DOHH2 (cell line): ENCODE measurements around the gene SMARCA4.

Experiments used
- EZH2phosphoT487 ChIP-seq: fragments of 200-600 bp; sonication (generic); IDR thresholded peaks from 2 replicates; pipeline ENCODE4 v1.6.1; 2017; ENCODE audit warnings: borderline replicate concordance, mild to moderate bottlenecking, antibody characterized with exemption, low read length, moderate library complexity, mixed read lengths
- TF ChIP-seq, protein P1 (sequence below): fragments of 200-600 bp; sonication (generic); IDR thresholded peaks from one replicate; pipeline ENCODE4 v1.5.1; 2014; ENCODE audit warnings: antibody characterized with exemption, mild to moderate bottlenecking, low read depth, low read length; ENCODE audit not compliant: poor library complexity, severe bottlenecking

DNA sequence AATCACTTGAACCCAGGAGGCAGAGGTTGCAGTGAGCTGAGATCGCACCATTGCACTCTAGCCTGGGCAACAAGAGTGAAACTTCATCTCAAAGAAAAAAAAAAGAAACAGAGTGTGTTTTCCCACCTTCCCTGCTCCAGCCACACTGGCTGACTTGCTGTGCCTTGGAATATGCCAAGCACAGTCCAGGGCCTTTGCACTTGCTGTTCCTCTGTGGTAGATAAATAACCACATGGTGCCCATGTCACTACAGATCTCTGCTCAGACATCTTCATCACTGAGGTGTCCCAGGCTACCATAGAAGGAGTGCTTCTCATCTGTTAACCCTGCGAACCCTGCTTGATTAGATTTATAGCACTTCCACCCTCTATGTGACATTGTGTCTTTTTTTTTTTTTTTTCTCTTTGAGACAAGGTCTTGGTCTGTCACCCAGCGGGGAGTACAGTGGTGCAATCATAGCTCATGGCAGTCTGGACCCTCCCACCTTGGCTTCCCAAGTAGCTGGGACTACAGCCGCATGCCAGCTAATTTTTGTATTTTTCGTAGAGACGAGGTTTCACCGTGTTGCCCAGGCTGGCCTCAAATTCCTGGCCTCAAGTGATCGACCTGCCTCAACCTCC, 10.4 kb downstream of the SMARCA4 start:
- TF ChIP-seq, protein P1, sequence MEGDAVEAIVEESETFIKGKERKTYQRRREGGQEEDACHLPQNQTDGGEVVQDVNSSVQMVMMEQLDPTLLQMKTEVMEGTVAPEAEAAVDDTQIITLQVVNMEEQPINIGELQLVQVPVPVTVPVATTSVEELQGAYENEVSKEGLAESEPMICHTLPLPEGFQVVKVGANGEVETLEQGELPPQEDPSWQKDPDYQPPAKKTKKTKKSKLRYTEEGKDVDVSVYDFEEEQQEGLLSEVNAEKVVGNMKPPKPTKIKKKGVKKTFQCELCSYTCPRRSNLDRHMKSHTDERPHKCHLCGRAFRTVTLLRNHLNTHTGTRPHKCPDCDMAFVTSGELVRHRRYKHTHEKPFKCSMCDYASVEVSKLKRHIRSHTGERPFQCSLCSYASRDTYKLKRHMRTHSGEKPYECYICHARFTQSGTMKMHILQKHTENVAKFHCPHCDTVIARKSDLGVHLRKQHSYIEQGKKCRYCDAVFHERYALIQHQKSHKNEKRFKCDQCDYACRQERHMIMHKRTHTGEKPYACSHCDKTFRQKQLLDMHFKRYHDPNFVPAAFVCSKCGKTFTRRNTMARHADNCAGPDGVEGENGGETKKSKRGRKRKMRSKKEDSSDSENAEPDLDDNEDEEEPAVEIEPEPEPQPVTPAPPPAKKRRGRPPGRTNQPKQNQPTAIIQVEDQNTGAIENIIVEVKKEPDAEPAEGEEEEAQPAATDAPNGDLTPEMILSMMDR = no peak
- TF ChIP-seq EZH2phosphoT487 = no peak
